Activated CD4-positive, alpha-beta T cell treated with anti-CD3 and anti-CD28 coated beads, Interleukin-2, amount 50 U/mL, for 48 hours (primary cell): ENCODE measurements around the gene RIMBP2.

Source experiments
- DNase-seq, 2 experiments: peaks; one replicate each; pipeline ENCODE4 v3.0.0-alpha.2; 2020

The RIMBP2 gene

DNA sequence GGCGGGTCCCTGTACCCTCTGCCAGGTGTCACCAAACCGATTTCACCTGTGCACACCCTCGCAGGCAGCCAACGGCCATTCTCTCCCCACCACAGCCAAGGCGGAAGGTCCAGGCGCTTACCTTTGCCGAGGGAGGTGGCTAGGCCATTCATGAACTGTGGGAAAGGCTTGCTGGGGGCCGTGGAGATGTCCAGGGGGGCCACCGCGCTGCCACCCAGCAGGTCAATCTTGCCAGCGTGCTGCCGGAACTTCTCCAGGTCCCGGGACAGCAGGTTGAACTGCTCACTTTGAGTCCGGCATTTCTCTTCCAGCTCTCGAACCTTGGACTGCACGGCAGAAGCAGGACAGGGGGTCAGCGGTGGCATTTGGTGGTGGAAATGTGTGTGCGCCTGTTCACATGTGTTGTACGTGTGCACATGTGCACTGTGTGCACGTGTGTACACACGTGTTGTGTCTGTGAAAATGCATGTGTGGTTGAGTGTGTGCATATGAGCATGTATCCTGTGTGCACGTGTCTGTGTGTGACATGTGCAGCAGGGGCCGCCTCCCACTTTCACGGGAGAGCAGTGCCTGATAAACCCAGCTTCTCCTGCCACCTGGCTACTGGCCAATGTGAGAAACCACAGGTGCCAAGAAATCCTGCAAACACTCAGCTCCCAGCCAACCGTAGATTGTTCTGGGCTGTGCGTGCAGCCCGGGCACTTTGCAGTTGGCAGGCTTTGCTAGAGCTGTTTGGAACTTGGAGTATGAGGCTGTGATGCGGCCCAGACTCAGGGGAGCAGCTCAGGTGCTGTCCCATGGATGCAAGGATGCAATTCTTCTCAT, 259.5 kb downstream of the RIMBP2 start:
- no peak for DNase-seq

GRCh38 chr12:130455161-130455560, 260.9 kb downstream of the RIMBP2 start:
- DNase-seq, result no peak

DNA sequence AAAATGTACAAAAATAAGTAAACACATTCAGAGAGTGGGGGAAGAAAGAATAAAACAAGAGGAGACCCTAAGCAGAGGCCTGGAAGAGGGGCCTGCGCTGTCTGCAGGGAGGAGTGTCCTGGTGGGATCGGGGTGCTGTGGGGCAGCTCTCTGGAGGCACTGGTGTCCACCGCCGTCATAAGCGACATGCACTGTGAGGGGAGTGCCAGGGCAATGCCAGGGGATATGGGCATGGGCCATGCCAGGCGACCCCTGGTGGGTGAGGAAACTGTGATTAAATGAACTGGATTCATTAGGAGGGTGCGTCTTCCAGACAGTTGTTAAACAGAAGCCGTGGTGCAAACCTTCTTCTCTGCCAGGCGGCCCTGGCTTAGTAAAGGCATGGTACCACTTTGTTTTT, 261.8 kb downstream of the RIMBP2 start:
- no peak for DNase-seq

GRCh38 chr12:130452546-130452945, 263.6 kb downstream of the RIMBP2 start:
- DNase-seq, result no peak

DNA sequence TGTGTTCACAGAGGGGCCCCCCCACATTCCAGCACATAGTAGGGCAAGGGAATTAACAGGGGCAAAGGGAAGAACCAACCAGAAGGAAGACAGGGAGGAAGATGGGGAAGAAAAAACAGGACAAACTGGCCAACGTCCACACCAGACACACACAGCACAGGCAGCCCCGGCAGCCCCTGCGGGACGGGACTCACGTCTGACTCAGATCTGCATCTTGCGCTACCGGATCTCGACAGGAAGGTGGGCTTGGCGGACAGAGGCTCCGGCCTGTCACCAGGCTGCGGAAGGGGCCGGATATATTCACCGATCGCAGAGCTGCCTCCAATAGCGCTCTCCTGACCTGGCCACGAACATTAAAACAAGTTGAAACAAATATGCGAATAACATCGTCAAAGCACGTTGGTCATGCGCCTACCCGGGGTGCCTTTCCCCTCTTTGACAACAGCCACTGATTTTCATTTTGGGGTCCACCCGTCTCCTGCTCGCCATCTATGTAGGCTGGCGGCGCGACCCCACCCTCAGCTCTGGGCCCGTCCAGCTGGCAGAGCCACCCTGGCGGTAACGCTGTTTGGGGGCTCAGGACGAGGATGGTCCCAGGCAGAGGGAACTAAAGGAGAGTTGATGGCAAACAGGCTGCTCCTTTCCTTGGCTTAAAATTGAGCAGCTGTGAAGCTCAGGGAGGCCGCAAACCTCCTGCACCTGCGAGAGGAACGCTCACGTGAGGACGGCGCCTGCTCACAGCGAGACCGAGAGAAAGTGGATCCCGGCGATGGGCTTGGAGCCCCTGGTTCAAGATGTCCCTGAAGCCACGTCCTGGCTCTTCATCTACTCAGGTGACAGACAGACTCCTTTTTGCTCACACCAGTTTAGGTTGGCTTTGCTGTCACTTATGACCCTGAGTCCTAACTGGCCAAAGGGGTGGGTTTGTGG, 264.8 kb downstream of the RIMBP2 start:
- no peak for DNase-seq

- DNase-seq, result no peak
Observed at GRCh38 chr12:130449291-130449690, 266.8 kb downstream of the RIMBP2 start.

DNA sequence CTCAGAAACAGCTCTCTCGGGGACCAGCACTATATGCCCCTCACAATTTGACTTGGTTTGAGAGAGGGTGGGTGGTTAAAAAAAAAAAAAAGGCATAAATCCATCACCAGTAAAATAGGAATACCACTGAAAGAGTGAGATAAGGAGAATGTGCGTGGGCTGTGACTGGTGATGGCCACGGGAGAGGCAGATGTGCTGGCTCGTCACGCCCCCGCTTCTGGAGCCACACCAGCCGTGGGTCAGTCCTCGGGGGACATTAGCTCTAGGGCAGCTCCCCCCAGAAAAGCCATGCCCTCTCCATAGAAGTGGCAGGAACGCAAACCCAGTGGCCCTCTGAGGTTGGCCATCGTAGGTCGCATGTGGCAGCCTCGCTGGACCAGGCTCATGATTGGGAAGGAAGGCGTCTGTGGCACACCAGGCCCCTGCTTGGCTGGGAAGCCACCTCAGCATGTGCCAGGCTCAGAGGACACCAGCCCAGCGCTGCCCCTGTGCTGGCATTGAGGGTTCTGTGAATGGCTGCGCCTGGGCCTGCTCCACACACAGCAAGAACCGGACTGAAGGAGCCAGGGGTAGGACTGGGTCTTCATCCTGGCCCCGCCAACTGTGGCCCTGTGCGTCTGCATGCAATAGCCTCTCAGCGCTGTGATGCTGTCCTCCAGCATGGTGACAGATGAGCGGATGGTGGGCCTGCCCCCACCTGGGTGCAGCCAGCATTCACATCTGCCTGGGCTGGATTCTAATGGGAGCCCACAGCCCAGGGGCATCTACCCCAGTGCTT, 267.9 kb downstream of the RIMBP2 start:
- no peak for DNase-seq

- DNase-seq, result no peak
Observed at GRCh38 chr12:130447655-130447965, 268.5 kb downstream of the RIMBP2 start.

DNA sequence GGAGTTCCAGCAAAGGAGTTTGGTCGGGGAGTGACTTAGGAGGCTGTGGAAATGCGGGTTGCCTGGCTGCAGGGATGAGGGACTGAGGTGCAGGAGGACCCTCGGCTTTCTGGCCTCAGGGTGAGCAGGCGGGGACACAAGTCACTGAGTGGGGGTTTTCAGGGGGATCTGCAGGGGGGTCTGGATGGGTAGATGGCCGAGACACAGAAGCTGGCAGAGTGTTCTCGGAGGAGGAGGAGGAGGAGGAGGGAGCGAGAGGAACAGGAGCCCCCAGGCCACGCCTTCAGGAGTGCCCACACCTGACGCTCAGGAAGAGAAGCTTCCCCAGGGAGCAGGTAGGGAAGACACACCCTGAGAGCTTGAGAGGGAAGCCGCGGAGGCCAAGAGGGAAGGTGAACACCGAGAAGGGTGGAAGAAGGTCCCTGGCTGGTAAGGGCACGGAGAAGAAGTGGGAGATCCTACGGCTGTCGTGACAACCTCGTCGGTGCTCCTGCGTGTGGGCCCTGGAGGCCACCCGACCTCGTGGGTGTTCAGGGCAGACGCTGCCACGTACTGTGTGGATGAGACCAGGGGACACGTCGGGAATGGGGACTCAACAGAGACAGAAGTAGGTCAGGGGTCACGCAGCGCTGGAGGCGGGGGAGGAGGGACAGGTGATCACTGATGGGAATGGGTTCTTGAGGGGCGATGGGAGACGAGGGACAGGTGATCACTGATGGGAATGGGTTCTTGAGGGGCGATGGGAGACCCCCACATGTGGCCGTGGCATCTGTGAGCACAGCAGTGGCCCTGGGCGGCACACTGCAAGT, 269.0 kb downstream of the RIMBP2 start:
- DNase-seq, result no peak

DNA sequence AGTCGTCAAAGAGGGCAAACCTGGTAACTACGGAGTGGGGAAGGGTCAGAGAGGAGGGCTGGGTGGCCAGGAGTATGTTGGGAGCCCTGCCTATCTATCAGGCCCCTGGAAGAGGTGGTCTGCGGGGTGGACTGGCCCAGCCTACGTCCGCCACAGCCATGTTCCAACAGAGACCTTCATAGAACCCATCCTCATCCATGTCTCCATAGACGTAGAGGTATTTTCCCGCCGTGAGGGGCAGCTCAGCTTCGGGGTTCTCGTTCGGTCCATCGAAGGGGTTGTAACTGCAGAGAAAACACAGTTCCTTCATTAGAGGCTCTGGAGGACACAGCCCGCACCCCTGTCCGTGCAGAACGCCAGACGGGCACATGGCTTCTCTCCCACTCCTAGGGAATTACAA, 271.1 kb downstream of the RIMBP2 start:
- no peak for DNase-seq

DNA sequence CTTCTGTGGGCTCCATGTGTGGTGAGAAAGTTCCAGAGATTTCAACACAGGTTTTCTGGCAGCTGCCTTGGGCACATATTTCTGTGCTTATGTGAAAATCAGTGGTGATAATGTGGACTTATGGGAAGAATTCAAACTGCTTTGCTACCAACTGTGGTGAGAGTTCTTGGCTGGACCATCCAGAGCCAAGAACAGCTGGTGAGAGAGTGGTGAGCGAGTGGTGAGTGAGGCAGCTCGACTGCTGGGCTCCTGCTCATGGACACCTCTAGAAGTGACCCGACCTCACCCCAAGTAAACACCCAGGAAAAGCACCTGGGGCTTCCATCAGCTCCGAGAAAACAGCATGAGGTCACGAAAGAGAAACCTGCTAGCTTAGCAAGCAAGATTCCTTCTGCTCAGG, 272.0 kb downstream of the RIMBP2 start:
- DNase-seq, result no peak

GRCh38 chr12:130441771-130442760, 274.0 kb downstream of the RIMBP2 start:
- DNase-seq, result no peak

DNA sequence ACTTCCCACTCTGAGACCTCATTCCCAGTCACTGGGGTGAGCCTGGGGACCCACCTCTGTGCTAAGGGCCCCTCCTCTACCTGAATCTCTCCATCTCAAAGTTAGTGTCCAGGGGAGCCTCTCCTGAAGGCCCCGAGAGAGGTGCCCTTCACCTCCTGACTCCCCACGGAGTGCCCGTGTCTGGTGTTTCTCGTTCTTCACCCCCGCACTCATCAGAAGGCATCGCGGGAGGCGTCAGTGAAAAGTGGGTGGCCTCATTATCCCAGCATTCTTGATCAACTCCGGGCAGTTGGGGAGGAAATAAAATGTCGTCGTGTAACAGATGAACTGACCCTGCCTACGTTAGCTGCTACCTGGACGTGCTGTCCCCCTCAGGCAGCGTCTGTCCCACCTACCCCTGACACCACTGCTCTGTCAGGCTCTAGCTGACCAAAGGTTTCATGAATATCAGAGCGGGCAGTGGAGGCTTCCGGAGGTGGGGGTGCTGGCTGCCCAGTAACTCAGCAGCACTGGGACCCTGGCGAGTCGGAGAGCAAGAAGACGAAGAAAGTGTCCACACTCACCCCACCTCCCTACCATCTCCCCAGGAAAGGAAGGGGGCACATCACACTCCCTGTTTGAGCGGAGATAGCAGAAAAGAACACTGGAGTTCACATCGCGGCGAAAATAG, 275.6 kb downstream of the RIMBP2 start:
- no peak for DNase-seq

GRCh38 chr12:130439250-130439649, 276.8 kb downstream of the RIMBP2 start:
- no peak for DNase-seq

DNA sequence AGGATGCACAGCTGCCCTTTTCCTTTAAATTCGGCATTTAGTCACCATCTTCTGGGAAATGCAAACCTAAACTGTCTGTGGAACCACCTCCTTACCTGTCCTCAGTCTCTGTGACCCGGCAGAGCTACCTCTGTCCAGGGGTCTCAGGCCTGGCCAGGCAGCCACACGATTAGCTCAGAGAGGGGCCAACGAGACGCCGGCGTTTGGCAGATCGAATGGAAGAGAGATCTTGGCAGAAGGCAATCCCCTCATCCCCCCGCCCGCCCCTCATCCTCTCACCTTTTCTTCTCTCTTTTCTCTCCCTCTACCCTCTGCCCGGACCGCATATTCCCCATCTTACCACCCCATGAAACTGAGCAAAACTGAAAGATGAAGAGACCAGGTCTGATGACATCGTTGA, 277.4 kb downstream of the RIMBP2 start:
- no peak for DNase-seq

DNA sequence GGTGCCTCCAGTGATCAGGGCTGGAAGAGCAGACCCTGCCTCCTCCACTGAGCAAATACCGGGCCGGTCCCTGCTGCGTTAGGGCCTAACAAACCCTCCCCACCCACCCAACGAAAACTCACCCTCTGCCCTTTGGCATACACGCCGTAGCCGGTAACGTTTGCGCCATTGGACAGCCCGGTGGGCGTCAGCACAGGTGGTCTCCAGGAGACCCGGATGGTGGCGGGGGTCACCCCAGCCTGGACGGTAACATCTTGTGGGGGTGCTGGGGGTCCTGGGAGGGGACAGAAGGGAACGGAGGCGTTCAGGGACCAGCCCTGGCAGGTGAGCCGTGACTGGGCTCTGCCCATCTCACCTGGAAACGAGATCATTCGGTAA, 277.9 kb downstream of the RIMBP2 start:
- DNase-seq, result no peak

- no peak for DNase-seq
Observed at GRCh38 chr12:130437555-130438242, 278.4 kb downstream of the RIMBP2 start.

GRCh38 chr12:130436741-130437501, 279.2 kb downstream of the RIMBP2 start:
- no peak for DNase-seq

GRCh38 chr12:130435826-130436225, 280.3 kb downstream of the RIMBP2 start:
- no peak for DNase-seq
